Heart left ventricle (tissue), 16 donors: ENCODE results near the gene PDCD1LG2. TPM values are rescaled to one million over a fixed set of nuclear protein-coding genes. Genes with fewer than 3 reads are reported as not detected.
A peak's percentile ranks its signal among the peaks of the same experiment; 100 is the strongest.

Experiments used
- ATAC-seq, 4 donors: fragments of 200-7000 bp; cut with Tn5 transposase; one replicate each; pipeline ENCODE4 v1.9.1; 2020 to 2022; ENCODE audit warnings: moderate library complexity in 4 of 4, mild to moderate bottlenecking in 3 of 4, moderate number of reproducible peaks in 1 of 4
- DNase-seq, 5 donors: peaks; one replicate each; pipeline ENCODE4 v3.0.0-alpha.2; 2020
- H3K27ac ChIP-seq, 12 donors: fragments of 200-600 bp; sonication (generic) in 4 of 12; one replicate each; pipeline versions ENCODE4 v1.5.0 to v1.8.0; 2016 to 2022; ENCODE audit warnings: mild to moderate bottlenecking in 2 of 12
- H3K27me3 ChIP-seq, 9 donors: fragments of 200-600 bp; sonication (generic) in 2 of 9; one replicate each; pipeline versions ENCODE4 v1.5.1 to v1.8.0; 2016 to 2022; ENCODE audit warnings: mild to moderate bottlenecking in 3 of 9
- H3K36me3 ChIP-seq, 9 donors: fragments of 200-600 bp; sonication (generic) in 2 of 9; one replicate each; pipeline versions ENCODE4 v1.5.0 to v1.8.0; 2018 to 2022; ENCODE audit warnings: mild to moderate bottlenecking in 2 of 9
- H3K4me1 ChIP-seq, 12 donors: fragments of 200-600 bp; sonication (generic) in 4 of 12; one replicate each; pipeline versions ENCODE4 v1.5.0 to v1.8.0; 2016 to 2022; ENCODE audit warnings: mild to moderate bottlenecking in 3 of 12
- H3K4me3 ChIP-seq, 12 donors: fragments of 200-600 bp; sonication (generic) in 4 of 12; one replicate each; pipeline versions ENCODE4 v1.5.0 to v1.8.0; 2017 to 2022; ENCODE audit warnings: mild to moderate bottlenecking in 9 of 12, moderate library complexity in 4 of 12
- H3K9me3 ChIP-seq, 12 donors: fragments of 200-600 bp; sonication (generic) in 4 of 12; one replicate each; pipeline versions ENCODE4 v1.5.0 to v1.8.0; 2016 to 2022; ENCODE audit warnings: mild to moderate bottlenecking in 1 of 12
- POLR2A ChIP-seq, 2 donors: fragments of 450-650 bp; IDR thresholded peaks; one replicate each; pipeline ENCODE4 v1.6.1; 2017; ENCODE audit warnings: antibody characterized with exemption in 2 of 2, mild to moderate bottlenecking in 2 of 2, moderate library complexity in 2 of 2
- WGBS, 4 donors: extraction: QIAGEN DNeasy Blood & Tissue Kit in 2 of 4; methylation state at CpG; one replicate each; pipeline versions ENCODE4 v1.1.5 to v1.1.7; 2013 to 2018; 5-methylcytosine and 5-hydroxymethylcytosine counted together
- intact Hi-C, 10 donors: fragments of 100-400 bp; cut with DNase I; formaldehyde crosslinking; loops; one replicate each; pipeline versions ENCODE4 v1.11.1 to v1.14.2; 2022
- polyA plus RNA-seq, 2 donors: library from polyadenylated mRNA; stranded (reverse); fragments of 200-250 nt; gene quantifications; one replicate each; pipeline ENCODE4 v1.2.3, GENCODE V29; 2013
- total RNA-seq, 9 donors: library from RNA; depleted of rRNA in 2 of 9; stranded (reverse); fragments of >200 nt in 2 of 9; fragmentation: NEBNext Ultra II Directional in 3 of 9; extraction: Animal tissue kit (Norgen Biotek cat#: 25700) in 3 of 9; gene quantifications; one replicate each; pipeline versions ENCODE4 v1.1.0 to v1.2.4, GENCODE V29; 2016 to 2023
- TF ChIP-seq, protein P1 (sequence below), 12 donors: fragments of 200-600 bp; sonication (generic) in 4 of 12; IDR thresholded peaks; one replicate each; pipeline versions ENCODE4 v1.5.0 to v1.8.0; 2018 to 2022; ENCODE audit warnings: antibody characterized with exemption in 12 of 12, mild to moderate bottlenecking in 5 of 12
- donor health status: ischemic (EF 13 %, LVEDD 7.1; RV severe dilation, severe dysfunction).
- donor health status: healthy with polysubstance abuse.
- donor health status: DM: no; HTN: yes; CAD: no.
- donor health status: DM: no; HTN: no; CAD: no.
- donor health status: ischemic (EF 25% LVEDD 6.9; RV normal size, moderate dysfunction).
- donor health status: ischemic (EF 25% LVEDD 5.7; RV mildly dilated, moderate dysfunction).
- donor health status: healthy.
- donor health status: DM: yes; HTN: yes; CAD: no.
- donor health status: ischemic (EF 35%, LVEDD 5.7; RV mildly dilated, moderate dysfunction).
- donor health status: nonischemic (EF 11% LVEDD 7.7; RV severe dilation, severe dysfunction).
- donor health status: DM: yes; HTN: yes; CAD: no.
- donor health status: PGD.
- donor health status: ischemic (EF 29% LVEDD 5.4; RV normal size, mild dysfunction).
- donor health status: nonischemic (EF 23%, LVEDD 6.1; RV moderate dilation, normal function).

PDCD1LG2 gene
- total and polyA plus RNA-seq, 11 donors, result 0.53 to 10.5 (median 1.1) TPM

DNA sequence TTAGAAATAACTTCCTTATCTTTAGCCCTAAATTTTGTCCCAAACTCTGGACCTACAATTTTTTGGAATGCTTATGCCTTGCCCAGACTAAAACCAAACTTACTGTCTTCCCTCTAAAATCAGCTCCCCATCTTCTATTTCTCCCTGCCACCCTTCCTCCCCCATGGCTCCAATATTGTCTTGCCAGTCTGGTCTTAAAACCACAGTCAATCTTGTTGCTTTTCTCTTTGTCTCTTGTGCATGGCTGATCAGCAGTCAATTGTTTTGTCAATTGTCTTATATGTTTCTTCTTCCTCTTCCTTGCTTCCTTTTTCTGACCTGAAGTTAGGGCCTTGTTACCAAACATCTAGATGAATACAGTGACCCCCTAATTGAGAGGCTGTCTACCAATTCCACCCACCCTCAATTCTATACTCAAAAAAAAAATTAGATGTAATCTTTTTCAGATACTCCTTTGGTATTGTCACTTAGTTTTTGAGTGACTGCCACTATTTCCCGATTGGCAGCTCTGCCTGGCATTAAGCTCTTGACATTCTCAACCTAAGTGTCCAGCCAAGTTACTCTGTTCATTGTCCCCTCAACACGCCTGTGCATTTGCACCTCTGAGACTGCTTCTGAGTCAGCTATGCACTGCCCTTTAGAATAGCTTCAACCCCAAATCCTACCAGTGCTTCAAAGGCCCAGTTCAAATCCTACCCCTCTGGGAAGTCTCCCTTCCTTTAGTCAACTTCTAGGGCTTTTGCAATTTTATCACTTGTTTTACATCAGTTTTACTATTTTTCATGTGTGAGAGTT lies 2.5 kb downstream of the PDCD1LG2 start:
- DNase-seq, result peak in 2 of 5 donors; percentile 43 to 58
- Histone ChIP-seq H3K27ac (peak overlapping the region in 5 of 12 donors; percentile 2 to 94 (median 31)), H3K36me3 (no peaks in the 10 kb centered on the region), H3K9me3 (no peaks in the 10 kb centered on the region), H3K4me1 (peaks cover 0 to 64% (median 45%) of the 10 kb centered on the region in 12 donors), H3K27me3 (no peaks in the 10 kb centered on the region), H3K4me3 (peak overlapping the region in 1 of 12 donors; percentile 55)
- TF ChIP-seq, protein P1, sequence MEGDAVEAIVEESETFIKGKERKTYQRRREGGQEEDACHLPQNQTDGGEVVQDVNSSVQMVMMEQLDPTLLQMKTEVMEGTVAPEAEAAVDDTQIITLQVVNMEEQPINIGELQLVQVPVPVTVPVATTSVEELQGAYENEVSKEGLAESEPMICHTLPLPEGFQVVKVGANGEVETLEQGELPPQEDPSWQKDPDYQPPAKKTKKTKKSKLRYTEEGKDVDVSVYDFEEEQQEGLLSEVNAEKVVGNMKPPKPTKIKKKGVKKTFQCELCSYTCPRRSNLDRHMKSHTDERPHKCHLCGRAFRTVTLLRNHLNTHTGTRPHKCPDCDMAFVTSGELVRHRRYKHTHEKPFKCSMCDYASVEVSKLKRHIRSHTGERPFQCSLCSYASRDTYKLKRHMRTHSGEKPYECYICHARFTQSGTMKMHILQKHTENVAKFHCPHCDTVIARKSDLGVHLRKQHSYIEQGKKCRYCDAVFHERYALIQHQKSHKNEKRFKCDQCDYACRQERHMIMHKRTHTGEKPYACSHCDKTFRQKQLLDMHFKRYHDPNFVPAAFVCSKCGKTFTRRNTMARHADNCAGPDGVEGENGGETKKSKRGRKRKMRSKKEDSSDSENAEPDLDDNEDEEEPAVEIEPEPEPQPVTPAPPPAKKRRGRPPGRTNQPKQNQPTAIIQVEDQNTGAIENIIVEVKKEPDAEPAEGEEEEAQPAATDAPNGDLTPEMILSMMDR (IDR thresholded peaks at IDR 0.05), result no peak
- TF ChIP-seq POLR2A (IDR thresholded peaks at IDR 0.05), result no peak
- WGBS, 4 donors, result 58 to 68% (median 62%) methylated on average over 2 of the region's 2 CpGs
- intact Hi-C loops, result loop anchor here in 1 of 10 donors (5.0 kb wide), 1 partner anchor 74 kb away; no protein-coding TSS in a partner anchor
- ATAC-seq, result peak; percentile 69 to 89 (median 78)

DNA sequence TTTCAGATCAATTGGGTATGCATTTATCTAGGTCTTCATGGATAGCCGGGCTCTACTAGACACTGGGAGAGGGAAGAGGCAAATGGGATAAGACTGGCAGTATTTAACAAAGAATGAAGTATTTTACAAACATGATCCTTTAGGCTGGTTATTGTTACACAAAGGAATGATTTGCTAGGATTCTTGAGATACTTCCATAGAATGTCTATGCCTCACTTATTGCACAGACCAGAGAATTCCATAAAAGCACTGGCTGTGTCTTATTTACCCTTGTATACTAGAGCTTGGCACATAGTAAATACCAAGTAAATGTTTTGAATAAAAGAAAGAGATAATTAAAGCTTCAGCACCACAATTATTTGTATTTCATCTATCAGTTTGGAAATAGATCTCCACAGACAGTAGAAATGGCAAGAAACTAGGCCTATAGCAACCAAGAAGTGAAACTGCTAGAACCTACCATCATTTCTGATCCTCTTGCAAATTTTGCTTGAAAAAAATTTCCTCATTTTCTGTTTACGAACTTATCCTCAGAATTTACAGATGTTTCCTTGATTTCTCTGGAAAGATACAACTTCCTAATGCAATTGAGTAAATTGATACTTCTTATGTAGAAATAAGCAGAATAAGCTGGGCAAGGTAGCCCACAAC lies 3.8 kb downstream of the PDCD1LG2 start:
- intact Hi-C loops, result loop anchor here in 1 of 10 donors (5.0 kb wide), 1 partner anchor 73 kb away; no protein-coding TSS in a partner anchor
- no peaks in the 10 kb centered on the region for H3K36me3 ChIP-seq
- ATAC-seq (no peak), DNase-seq (no peak)
- H3K27me3 ChIP-seq, result no peaks in the 10 kb centered on the region
- 85 to 94% (median 91%) methylated on average over 2 of the region's 2 CpGs for WGBS, 4 donors
- H3K4me1 ChIP-seq, result peaks cover 0 to 72% (median 52%) of the 10 kb centered on the region in 12 donors
- peak overlapping the region in 3 of 12 donors; percentile 31 to 94 (median 68) for H3K27ac ChIP-seq
- H3K4me3 ChIP-seq, result no peak overlapping the region
- H3K9me3 ChIP-seq, result no peaks in the 10 kb centered on the region
- TF ChIP-seq POLR2A (IDR thresholded peaks at IDR 0.05), result no peak
- TF ChIP-seq, protein P1 (IDR thresholded peaks at IDR 0.05), result no peak

DNA sequence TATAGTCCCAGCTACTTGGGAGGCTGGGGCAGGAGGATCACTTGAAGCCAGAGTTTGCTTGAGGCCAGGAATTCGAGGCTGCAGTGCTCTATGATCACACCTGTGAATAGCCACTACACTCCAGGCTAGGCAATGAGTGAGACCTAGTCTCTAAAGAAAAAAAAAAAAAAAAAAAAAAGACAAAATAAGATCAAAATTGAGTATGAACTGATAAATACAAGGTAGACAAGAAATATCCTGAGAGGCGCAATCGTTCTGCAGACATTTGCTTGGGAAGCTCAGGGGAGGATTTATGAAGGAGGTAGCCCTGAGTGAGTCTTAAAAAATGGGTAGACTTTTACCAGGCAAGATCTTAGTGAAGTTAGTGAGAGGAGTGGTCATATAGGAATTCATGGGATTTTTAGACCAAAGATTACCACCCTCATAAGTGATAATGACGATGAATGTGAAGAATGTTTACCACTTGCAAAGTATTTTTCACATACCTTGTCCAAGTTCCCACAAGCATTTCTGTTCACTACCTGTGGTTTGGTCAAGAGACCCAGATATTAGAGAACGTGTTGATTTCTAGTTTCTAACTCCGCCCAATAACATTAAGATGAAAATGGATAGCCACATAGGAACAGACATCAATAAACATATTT lies 4.4 kb downstream of the PDCD1LG2 start:
- ATAC-seq (no peak), DNase-seq (no peak)
- H3K9me3 ChIP-seq, result no peaks in the 10 kb centered on the region
- TF ChIP-seq, protein P1 (IDR thresholded peaks at IDR 0.05), result no peak
- TF ChIP-seq POLR2A (IDR thresholded peaks at IDR 0.05), result no peak
- peak overlapping the region in 1 of 12 donors; percentile 94 for H3K27ac ChIP-seq
- H3K4me3 ChIP-seq, result no peak overlapping the region
- peaks cover 0 to 66% (median 47%) of the 10 kb centered on the region in 12 donors for H3K4me1 ChIP-seq
- H3K27me3 ChIP-seq, result no peaks in the 10 kb centered on the region
- intact Hi-C loops, result loop anchor here in 1 of 10 donors (5.0 kb wide), 1 partner anchor 73 kb away; no protein-coding TSS in a partner anchor
- 85 to 87% (median 87%) methylated on average over 6 of the region's 6 CpGs for WGBS, 4 donors
- no peaks in the 10 kb centered on the region for H3K36me3 ChIP-seq
